Subcutaneous adipose tissue (tissue), 4 donors: ENCODE results near the gene RAB11FIP5. TPM values are rescaled to one million over a fixed set of nuclear protein-coding genes. Genes with fewer than 3 reads are reported as not detected.

Source experiments
- total RNA-seq, 4 donors: library from RNA; depleted of rRNA; stranded (reverse); fragments of >200 nt; gene quantifications; one replicate each; pipeline ENCODE4 v1.1.0, GENCODE V29; 2016
- TF ChIP-seq, protein P1 (sequence below): fragments of 450-650 bp; IDR thresholded peaks from one replicate; pipeline ENCODE4 v1.5.1; 2016; ENCODE audit warnings: low read depth, mild to moderate bottlenecking, control low read depth, antibody characterized with exemption, moderate library complexity

Gene RAB11FIP5
- total RNA-seq, 4 donors from 2014 or later, result 12.2 to 21.1 (median 15.5) TPM

DNA sequence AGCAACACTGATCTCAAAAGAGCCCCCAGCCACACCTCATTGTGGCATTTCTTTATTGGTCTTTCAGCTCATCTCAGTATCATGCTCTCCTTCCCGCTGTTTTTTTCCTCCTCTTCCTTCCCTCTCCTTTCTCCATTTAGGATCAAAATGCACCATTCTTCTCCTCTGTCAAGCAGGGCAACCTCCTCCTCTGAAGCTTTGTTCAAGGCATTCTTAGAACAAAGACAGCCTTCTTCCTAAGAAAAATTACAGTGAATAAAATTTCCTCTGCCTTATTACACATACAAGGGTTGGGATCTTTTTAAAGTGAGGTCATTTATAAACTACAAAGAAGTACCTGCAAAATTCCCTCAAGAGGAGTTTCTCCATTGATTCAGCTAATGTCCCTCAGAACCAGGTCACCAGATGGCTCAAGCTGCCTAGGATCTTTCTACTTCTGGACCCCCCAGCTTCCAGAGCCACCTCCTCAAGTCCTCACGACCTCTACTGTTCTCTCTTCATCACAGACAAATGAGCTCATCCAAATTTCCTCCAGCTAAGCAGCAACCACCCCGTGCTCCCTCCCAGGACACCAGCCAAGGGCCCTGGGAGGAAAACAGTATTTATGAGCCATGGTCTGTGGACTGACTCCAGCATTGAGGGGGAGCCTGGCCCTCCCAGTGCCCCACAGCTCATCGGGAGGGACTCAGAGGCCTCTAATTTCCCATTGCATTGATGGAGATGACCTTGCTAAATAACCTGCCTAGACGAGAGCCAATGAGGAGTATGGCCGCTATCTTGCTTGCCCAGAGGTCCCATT is 59.2 kb downstream of the RAB11FIP5 start:
- TF ChIP-seq, protein P1, sequence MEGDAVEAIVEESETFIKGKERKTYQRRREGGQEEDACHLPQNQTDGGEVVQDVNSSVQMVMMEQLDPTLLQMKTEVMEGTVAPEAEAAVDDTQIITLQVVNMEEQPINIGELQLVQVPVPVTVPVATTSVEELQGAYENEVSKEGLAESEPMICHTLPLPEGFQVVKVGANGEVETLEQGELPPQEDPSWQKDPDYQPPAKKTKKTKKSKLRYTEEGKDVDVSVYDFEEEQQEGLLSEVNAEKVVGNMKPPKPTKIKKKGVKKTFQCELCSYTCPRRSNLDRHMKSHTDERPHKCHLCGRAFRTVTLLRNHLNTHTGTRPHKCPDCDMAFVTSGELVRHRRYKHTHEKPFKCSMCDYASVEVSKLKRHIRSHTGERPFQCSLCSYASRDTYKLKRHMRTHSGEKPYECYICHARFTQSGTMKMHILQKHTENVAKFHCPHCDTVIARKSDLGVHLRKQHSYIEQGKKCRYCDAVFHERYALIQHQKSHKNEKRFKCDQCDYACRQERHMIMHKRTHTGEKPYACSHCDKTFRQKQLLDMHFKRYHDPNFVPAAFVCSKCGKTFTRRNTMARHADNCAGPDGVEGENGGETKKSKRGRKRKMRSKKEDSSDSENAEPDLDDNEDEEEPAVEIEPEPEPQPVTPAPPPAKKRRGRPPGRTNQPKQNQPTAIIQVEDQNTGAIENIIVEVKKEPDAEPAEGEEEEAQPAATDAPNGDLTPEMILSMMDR, result no peak

DNA sequence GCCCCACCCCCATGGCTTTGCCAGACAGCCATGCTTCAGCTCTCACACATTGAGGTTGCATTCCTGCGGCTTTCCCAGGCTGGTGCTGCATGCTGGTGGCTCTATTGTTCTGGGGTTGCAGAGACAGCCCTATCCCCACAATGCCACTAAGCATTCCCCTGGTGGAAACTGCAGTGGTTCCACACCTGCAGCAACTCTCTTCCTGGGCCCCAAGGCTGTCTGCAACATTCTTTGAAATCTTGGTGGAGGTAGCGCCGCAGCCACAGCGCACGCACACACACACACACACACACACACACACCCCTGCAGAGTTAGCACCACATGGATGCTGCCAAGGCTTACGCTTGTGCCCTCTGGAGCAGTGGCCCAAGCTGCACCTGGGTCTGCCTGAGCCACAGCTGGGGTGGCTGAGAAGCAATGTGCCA is 62.6 kb downstream of the RAB11FIP5 start:
- TF ChIP-seq, protein P1, result no peak

DNA sequence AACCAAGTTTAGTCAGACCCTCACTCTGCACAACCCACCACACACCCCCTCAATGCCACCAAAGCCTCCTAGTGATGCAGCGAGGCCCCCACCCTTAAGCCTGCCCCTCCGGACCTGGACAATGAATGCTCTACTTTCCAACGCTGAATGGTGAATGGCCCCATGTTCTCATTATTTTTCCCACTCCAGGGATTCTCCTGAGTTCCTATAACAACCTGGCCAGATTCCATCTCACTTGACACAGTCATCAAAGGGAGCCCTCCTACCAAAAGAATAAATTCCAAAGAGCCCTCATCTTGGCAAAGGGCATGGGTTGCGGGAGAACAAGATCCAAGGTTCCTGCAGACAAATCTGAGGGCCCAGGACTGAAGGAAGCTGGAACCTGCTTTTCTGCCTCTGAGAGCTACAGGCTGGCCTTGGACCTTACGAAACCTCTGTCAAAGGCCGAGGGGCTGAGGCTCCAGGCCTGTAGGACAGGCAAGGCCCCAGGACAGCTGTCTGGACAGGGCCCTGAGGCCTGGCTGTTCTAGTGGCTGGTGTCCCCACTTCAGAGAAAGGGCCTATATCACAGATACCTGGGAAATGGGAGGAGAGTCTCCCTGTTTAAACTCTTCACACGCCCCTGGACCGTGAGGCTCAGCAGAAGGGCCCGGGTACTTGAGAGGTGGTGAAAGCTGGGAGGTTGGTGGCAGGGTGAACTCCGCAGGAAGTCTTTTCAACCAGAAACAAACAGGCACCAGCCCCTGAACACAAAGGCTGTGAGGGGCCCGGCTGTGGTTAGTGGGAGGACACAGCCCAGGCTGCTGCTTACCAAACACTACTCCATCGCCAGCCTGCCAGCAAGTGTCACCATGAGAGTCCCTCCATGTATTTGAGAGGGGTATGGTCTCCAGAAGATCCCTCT is 68.6 kb downstream of the RAB11FIP5 start:
- TF ChIP-seq, protein P1, result no peak

DNA sequence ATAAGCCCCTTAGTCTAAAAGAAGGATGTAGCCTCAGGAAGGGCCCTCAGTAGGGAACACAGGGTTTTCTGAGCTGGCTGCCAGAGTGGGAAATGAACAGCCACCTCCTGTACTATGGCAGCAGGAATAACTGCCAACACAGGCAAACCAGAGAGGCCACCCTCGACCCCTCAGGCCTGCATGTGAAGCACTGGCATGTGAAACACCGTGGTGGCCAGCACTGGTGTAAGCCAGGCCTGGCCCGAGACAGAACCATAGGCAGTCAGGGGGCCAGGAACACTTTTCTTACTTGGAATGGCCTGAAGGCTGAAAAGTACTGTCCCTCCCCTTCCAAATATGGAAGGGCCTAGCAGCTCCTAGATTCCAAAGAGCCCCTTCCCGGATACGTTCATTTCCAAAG is 69.5 kb downstream of the RAB11FIP5 start:
- TF ChIP-seq, protein P1, result no peak

DNA sequence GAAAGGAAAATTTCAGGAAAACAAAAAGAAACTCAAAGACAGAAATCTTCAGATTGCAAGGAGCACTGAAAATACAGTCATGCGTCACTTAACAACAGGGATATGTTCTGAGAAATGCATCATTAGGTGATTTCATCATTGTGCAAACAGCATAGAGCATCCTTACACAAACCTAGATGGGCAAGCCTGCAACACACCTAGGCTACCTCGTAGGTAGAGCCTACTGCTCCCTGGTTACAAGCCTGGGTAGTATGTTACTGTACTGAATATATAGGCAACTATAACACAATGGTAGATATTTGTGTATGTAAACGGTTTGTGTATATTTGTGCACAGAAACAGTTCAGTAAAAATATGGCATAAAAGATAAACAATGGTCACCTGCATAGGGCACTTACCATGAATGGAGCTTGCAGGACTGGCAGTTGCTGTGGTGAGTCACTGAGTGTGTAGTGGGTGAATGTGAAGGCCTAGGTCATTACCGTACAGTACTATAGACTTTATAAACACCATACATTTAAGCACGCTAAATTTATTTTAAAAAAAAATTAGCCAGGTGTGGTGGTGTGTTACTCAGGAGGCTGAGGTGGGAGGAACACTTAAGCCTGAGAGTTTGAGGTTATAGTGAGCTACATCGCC is 74.7 kb downstream of the RAB11FIP5 start:
- TF ChIP-seq, protein P1, result no peak

DNA sequence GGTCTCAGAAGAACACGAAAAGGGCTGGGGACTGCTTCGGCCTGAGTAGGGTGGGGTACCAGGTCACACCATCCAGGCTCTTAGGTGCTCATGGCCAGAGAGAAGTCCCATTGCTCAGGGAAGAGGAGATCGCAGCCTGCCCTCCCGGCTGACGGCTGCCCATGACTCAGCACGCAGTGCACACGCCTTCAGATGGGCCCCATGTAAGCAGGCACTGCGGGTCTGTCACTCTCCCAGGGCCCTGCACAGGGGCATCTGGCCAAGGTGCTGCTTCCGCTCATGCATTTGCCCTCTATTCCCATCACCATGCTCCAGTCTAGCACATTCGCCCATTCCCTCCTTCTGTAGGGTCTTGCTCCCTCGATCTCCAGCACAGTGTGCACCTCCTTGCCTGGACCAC is 76.0 kb downstream of the RAB11FIP5 start:
- TF ChIP-seq, protein P1, result no peak
